ENCODE data around the gene RAP1GAP2.
A peak's percentile ranks its signal among the peaks of the same experiment; 100 is the strongest.
"Not testable (repeated sequence)": the region's sequence is repeated elsewhere in the genome, so short reads cannot be mapped to it uniquely, and the experiment has no call there.

RAP1GAP2 gene

GRCh38 chr17:2777242-2777867, 18.9 kb upstream of the RAP1GAP2 start:
- no peaks in the 10 kb centered on the region for H3K4me1 ChIP-seq (ENCODE audit: insufficient read depth, low read length)
- H3K4me3 ChIP-seq (ENCODE audit: low read length), result peak overlapping the region; percentile 87
- peaks cover 32% of the 10 kb centered on the region for H3K27me3 ChIP-seq (ENCODE audit: insufficient read depth, low read length)
- peak overlapping the region; percentile 67; the same call in 1 of the 2 replicates for H3K9ac ChIP-seq (ENCODE audit: low read depth, low read length)
- H3K36me3 ChIP-seq (ENCODE audit: insufficient read depth, low read depth, low read length), result no peaks in the 10 kb centered on the region
- H3K9me3 ChIP-seq (ENCODE audit: insufficient read depth, low read depth, low read length), result no peaks in the 10 kb centered on the region
- H3K27ac ChIP-seq (ENCODE audit: low read length), result no peak overlapping the region

- H3K9ac ChIP-seq (ENCODE audit: low read depth, low read length), result no peak overlapping the region
- H3K27me3 ChIP-seq (ENCODE audit: insufficient read depth, low read length), result peaks cover 32% of the 10 kb centered on the region
- H3K4me1 ChIP-seq (ENCODE audit: insufficient read depth, low read length), result no peaks in the 10 kb centered on the region
- H3K27ac ChIP-seq (ENCODE audit: low read length), result no peak overlapping the region
- H3K9me3 ChIP-seq (ENCODE audit: insufficient read depth, low read depth, low read length), result no peaks in the 10 kb centered on the region
- H3K36me3 ChIP-seq (ENCODE audit: insufficient read depth, low read depth, low read length), result no peaks in the 10 kb centered on the region
- no peak overlapping the region for H3K4me3 ChIP-seq (ENCODE audit: low read length)
Observed at GRCh38 chr17:2778489-2778888, 17.7 kb upstream of the RAP1GAP2 start.

DNA sequence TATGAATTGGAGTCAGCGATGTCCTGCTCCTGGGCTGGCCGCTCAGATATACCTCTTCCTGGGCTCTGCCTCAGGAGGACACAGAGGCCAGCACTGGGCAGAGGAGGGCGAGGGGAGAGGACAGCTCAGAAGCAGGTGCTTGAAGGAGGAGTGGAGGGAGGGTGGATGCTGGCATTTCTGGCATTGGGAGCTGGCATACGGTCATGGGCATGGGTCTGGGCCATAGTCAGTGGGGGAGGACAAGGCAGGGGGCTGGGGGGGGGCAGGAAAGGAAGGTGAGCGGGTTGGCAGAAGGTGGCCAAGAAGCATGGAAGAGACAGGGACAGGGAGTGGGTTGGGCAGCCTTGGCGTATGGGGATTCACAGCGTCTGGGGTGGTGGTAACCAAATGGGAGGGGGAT, 16.7 kb upstream of the RAP1GAP2 start:
- Histone ChIP-seq H3K9me3 (ENCODE audit: insufficient read depth, low read depth, low read length) (no peaks in the 10 kb centered on the region), H3K27me3 (ENCODE audit: insufficient read depth, low read length) (peaks cover 32% of the 10 kb centered on the region), H3K4me3 (ENCODE audit: low read length) (no peak overlapping the region), H3K27ac (ENCODE audit: low read length) (no peak overlapping the region), H3K4me1 (ENCODE audit: insufficient read depth, low read length) (no peaks in the 10 kb centered on the region), H3K9ac (ENCODE audit: low read depth, low read length) (no peak overlapping the region), H3K36me3 (ENCODE audit: insufficient read depth, low read depth, low read length) (no peaks in the 10 kb centered on the region)

GRCh38 chr17:2780256-2780655, 16.0 kb upstream of the RAP1GAP2 start:
- no peak overlapping the region for H3K4me3 ChIP-seq (ENCODE audit: low read length)
- H3K4me1 ChIP-seq (ENCODE audit: insufficient read depth, low read length), result no peaks in the 10 kb centered on the region
- no peak overlapping the region for H3K27ac ChIP-seq (ENCODE audit: low read length)
- H3K9me3 ChIP-seq (ENCODE audit: insufficient read depth, low read depth, low read length), result no peaks in the 10 kb centered on the region
- H3K27me3 ChIP-seq (ENCODE audit: insufficient read depth, low read length), result peaks cover 28% of the 10 kb centered on the region
- no peak overlapping the region for H3K9ac ChIP-seq (ENCODE audit: low read depth, low read length)
- H3K36me3 ChIP-seq (ENCODE audit: insufficient read depth, low read depth, low read length), result no peaks in the 10 kb centered on the region

DNA sequence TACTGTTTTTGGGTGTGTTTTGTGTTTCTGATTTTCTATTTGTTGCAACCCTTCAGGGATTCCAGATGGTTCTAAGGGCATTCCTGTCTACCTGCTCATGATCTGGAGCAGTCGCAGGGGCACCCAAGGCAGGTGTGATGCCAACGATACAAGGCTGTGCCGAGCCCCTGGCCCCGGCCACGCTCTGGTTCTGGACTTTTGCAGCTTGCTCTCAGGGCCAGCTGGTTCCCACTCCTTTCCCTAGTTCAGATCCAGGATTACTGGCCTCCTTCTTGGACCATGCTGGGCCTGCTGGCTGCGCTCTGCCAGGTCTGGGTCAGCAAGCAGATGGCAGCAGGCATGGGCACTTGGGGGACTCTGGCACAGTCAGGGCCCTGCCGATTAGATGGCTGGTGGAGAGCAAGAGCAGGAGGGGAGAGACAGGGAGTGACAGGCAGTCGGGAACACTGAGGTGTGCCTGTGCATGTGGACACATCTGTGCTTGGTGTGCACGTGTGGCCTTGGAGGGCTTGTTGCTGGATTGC, 15.2 kb upstream of the RAP1GAP2 start:
- peaks cover 20% of the 10 kb centered on the region for H3K27me3 ChIP-seq (ENCODE audit: insufficient read depth, low read length)
- no peaks in the 10 kb centered on the region for H3K9me3 ChIP-seq (ENCODE audit: insufficient read depth, low read depth, low read length)
- H3K4me1 ChIP-seq (ENCODE audit: insufficient read depth, low read length), result no peaks in the 10 kb centered on the region
- no peak overlapping the region for H3K4me3 ChIP-seq (ENCODE audit: low read length)
- H3K9ac ChIP-seq (ENCODE audit: low read depth, low read length), result no peak overlapping the region
- H3K27ac ChIP-seq (ENCODE audit: low read length), result no peak overlapping the region
- no peaks in the 10 kb centered on the region for H3K36me3 ChIP-seq (ENCODE audit: insufficient read depth, low read depth, low read length)

DNA sequence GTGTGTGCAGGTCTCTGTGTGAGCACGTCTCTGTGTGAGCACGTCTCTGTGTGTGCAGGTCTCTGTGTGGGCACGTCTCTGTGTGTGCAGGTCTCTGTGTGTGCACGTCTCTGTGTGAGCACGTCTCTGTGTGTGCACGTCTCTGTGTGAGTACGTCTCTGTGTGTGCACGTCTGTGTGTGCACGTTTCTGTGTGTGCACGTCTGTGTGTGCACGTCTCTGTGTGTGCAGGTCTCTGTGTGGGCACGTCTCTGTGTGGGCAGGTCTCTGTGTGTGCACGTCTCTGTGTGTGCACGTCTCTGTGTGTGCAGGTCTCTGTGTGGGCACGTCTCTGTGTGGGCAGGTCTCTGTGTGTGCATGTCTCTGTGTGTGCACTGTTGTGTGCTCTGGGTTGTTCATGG, 14.6 kb upstream of the RAP1GAP2 start:
- not testable (repeated sequence) for H3K27ac ChIP-seq (ENCODE audit: low read length); H3K4me1 ChIP-seq (ENCODE audit: insufficient read depth, low read length); H3K36me3 ChIP-seq (ENCODE audit: insufficient read depth, low read depth, low read length); H3K9me3 ChIP-seq (ENCODE audit: insufficient read depth, low read depth, low read length); H3K4me3 ChIP-seq (ENCODE audit: low read length); H3K9ac ChIP-seq (ENCODE audit: low read depth, low read length)
- H3K27me3 ChIP-seq (ENCODE audit: insufficient read depth, low read length), result peaks cover 17% of the 10 kb centered on the region

- no peaks in the 10 kb centered on the region for H3K9me3 ChIP-seq (ENCODE audit: insufficient read depth, low read depth, low read length)
- H3K4me3 ChIP-seq (ENCODE audit: low read length), result no peak overlapping the region
- H3K9ac ChIP-seq (ENCODE audit: low read depth, low read length), result no peak overlapping the region
- no peak overlapping the region for H3K27ac ChIP-seq (ENCODE audit: low read length)
- peaks cover 14% of the 10 kb centered on the region for H3K27me3 ChIP-seq (ENCODE audit: insufficient read depth, low read length)
- no peaks in the 10 kb centered on the region for H3K36me3 ChIP-seq (ENCODE audit: insufficient read depth, low read depth, low read length)
- H3K4me1 ChIP-seq (ENCODE audit: insufficient read depth, low read length), result no peaks in the 10 kb centered on the region
Observed at GRCh38 chr17:2782055-2782454, 14.2 kb upstream of the RAP1GAP2 start.

- Histone ChIP-seq H3K27me3 (ENCODE audit: insufficient read depth, low read length) (peaks cover 6% of the 10 kb centered on the region; the same call in 1 of the 2 replicates), H3K4me3 (ENCODE audit: low read length) (no peak overlapping the region), H3K9me3 (ENCODE audit: insufficient read depth, low read depth, low read length) (no peaks in the 10 kb centered on the region), H3K36me3 (ENCODE audit: insufficient read depth, low read depth, low read length) (no peaks in the 10 kb centered on the region), H3K4me1 (ENCODE audit: insufficient read depth, low read length) (no peaks in the 10 kb centered on the region), H3K9ac (ENCODE audit: low read depth, low read length) (no peak overlapping the region), H3K27ac (ENCODE audit: low read length) (no peak overlapping the region)
Observed at GRCh38 chr17:2783310-2784030, 12.8 kb upstream of the RAP1GAP2 start.

- H3K4me1 ChIP-seq (ENCODE audit: insufficient read depth, low read length), result no peaks in the 10 kb centered on the region
- H3K9ac ChIP-seq (ENCODE audit: low read depth, low read length), result no peak overlapping the region
- H3K27ac ChIP-seq (ENCODE audit: low read length), result no peak overlapping the region
Observed at GRCh38 chr17:2784864-2785263, 11.4 kb upstream of the RAP1GAP2 start.

GRCh38 chr17:2785376-2785775, 10.9 kb upstream of the RAP1GAP2 start:
- not testable (repeated sequence) for H3K9ac ChIP-seq (ENCODE audit: low read depth, low read length); H3K27ac ChIP-seq (ENCODE audit: low read length)

More at GRCh38 chr17:2784864-2785263, 11.4 kb upstream of the RAP1GAP2 start:
- Histone ChIP-seq H3K4me3 (ENCODE audit: low read length) (no peak overlapping the region), H3K36me3 (ENCODE audit: insufficient read depth, low read depth, low read length) (no peaks in the 10 kb centered on the region), H3K27me3 (ENCODE audit: insufficient read depth, low read length) (no peaks in the 10 kb centered on the region), H3K9me3 (ENCODE audit: insufficient read depth, low read depth, low read length) (no peaks in the 10 kb centered on the region)

GRCh38 chr17:2786176-2786881, 9.9 kb upstream of the RAP1GAP2 start:
- no peak overlapping the region for H3K4me3 ChIP-seq (ENCODE audit: low read length)
- no peaks in the 10 kb centered on the region for H3K27me3 ChIP-seq (ENCODE audit: insufficient read depth, low read length)
- no peak overlapping the region for H3K9ac ChIP-seq (ENCODE audit: low read depth, low read length)
- no peak overlapping the region for H3K27ac ChIP-seq (ENCODE audit: low read length)
- H3K4me1 ChIP-seq (ENCODE audit: insufficient read depth, low read length), result no peaks in the 10 kb centered on the region
- H3K36me3 ChIP-seq (ENCODE audit: insufficient read depth, low read depth, low read length), result no peaks in the 10 kb centered on the region
- H3K9me3 ChIP-seq (ENCODE audit: insufficient read depth, low read depth, low read length), result no peaks in the 10 kb centered on the region

More at GRCh38 chr17:2785376-2785775, 10.9 kb upstream of the RAP1GAP2 start:
- not testable (repeated sequence) for H3K27me3 ChIP-seq (ENCODE audit: insufficient read depth, low read length); H3K36me3 ChIP-seq (ENCODE audit: insufficient read depth, low read depth, low read length); H3K4me3 ChIP-seq (ENCODE audit: low read length); H3K4me1 ChIP-seq (ENCODE audit: insufficient read depth, low read length); H3K9me3 ChIP-seq (ENCODE audit: insufficient read depth, low read depth, low read length)

All from iPS-20b (cell line).